Upper lobe of left lung (tissue), 6 donors: ENCODE data around the gene CACFD1. TPM values are rescaled to one million over a fixed set of nuclear protein-coding genes. Genes with fewer than 3 reads are reported as not detected.
A peak's percentile ranks its signal among the peaks of the same experiment; 100 is the strongest.

Experiments used
- ATAC-seq, 2 donors: fragments of 200-7000 bp; cut with Tn5 transposase; one replicate each; pipeline ENCODE4 v1.9.1; 2022; ENCODE audit warnings: mild to moderate bottlenecking in 2 of 2, moderate library complexity in 2 of 2; ENCODE audit not compliant: low FRiP score in 2 of 2
- DNase-seq, 2 donors: peaks; one replicate each; pipeline ENCODE4 v3.0.0-alpha.2; 2019 to 2020
- H3K27ac ChIP-seq, 4 donors: fragments of 200-600 bp; sonication (generic); one replicate each; pipeline ENCODE4 v1.5.1; 2016 to 2019
- H3K27me3 ChIP-seq, 4 donors: fragments of 200-600 bp; sonication (generic); one replicate each; pipeline ENCODE4 v1.5.1; 2017 to 2019
- H3K36me3 ChIP-seq, 4 donors: fragments of 200-600 bp; sonication (generic); one replicate each; pipeline ENCODE4 v1.5.1; 2016 to 2019
- H3K4me1 ChIP-seq, 4 donors: fragments of 200-600 bp; sonication (generic); one replicate each; pipeline ENCODE4 v1.5.1; 2018 to 2019
- H3K4me3 ChIP-seq, 4 donors: fragments of 200-600 bp; sonication (generic); one replicate each; pipeline ENCODE4 v1.5.1; 2017 to 2019; ENCODE audit warnings: mild to moderate bottlenecking in 2 of 4, moderate library complexity in 1 of 4
- H3K9me3 ChIP-seq, 4 donors: fragments of 200-600 bp; sonication (generic); one replicate each; pipeline ENCODE4 v1.5.1; 2018 to 2019
- CTCF ChIP-seq, 6 experiments: fragments of 450-650 bp in 4 of 6; fragments of 200-600 bp in 2 of 6; sonication (generic) in 2 of 6; IDR thresholded peaks; one replicate each; pipeline ENCODE4 v1.5.1; 2016 to 2019; ENCODE audit warnings: antibody characterized with exemption in 6 of 6
- EP300 ChIP-seq, 4 donors: sonication (generic); formaldehyde crosslinking; IDR thresholded peaks; one replicate each; pipeline ENCODE4 v1.5.1; 2017; ENCODE audit warnings: antibody characterized with exemption in 4 of 4, control low read depth in 2 of 4
- POLR2A ChIP-seq, 4 donors: fragments of 450-650 bp; IDR thresholded peaks; one replicate each; pipeline ENCODE4 v1.5.1; 2016 to 2017; ENCODE audit warnings: antibody characterized with exemption in 4 of 4, mild to moderate bottlenecking in 2 of 4
- POLR2AphosphoS5 ChIP-seq, 2 donors: sonication (generic); formaldehyde crosslinking; IDR thresholded peaks; one replicate each; pipeline ENCODE4 v1.5.1; 2017; ENCODE audit warnings: antibody characterized with exemption in 2 of 2
- WGBS, 2 donors: methylation state at CpG; one replicate each; pipeline ENCODE4 v1.1.5; 2017 to 2018; 5-methylcytosine and 5-hydroxymethylcytosine counted together
- total RNA-seq, 6 donors: library from RNA; depleted of rRNA in 4 of 6; stranded (reverse); fragments of >200 nt in 4 of 6; gene quantifications; one replicate each; pipeline versions ENCODE4 v1.1.0 to v1.2.1, GENCODE V29; 2016 to 2021
- donor health status: DM: no; HTN: no; CAD: no; lungs with moderate emphysema.
- donor health status: DM: no; HTN: yes; CAD: no; lungs with severe emphysema.

Gene CACFD1
- total RNA-seq, 6 donors from 2014 or later, result 31.1 to 52.8 (median 38.5) TPM

DNA sequence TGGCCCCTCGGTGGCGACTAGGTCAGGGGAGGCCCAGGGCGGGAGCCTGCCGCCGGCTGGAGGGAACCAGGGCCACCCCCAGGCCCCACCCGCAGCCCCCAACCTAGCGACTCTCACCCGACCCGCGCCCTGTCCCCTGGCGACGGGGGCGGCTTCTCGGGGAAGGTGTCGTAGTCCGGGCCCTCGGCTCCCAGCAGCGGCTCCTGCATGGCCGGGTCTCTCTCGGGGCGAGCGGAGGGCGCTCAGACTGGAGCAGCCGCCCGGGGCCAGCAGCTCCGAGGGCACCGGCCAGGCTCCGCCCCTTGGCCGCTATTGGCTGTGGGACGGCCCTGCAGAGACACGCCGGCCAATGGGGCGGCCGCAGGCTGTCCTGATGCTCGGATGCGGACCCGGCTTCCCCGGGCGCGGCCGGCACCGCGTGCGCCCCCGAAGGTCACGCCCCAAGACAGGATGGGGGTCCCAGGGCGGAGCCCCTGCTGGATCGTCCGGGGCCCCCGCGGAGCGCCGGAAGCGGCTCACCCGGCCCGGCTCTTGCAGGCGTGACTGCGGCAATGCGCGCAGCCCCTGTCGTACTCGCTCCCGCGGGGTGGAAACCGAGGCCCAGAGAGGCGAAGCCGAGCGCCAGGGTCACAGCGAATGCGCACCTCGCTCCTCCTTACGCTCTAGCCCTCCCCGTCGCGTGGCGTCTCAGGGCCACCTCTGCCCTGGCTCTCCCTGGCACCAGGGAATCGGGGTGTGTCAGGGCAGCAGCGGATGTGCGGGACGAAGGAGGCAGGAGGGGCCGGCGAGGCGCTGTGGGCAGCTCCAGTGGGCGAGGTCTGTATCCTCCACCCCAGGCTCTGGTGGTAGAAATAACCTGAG, 19.3 kb downstream of the CACFD1 start, which contains the start of gene SLC2A6:
Gene SLC2A6 (minus strand): TSS at position 249 of the 861 bp plus-strand sequence. CDS start 40 bp downstream, at position 209.
- Histone ChIP-seq H3K36me3 (peaks cover 0 to 23% (median 7%) of the 10 kb centered on the region in 4 donors), H3K9me3 (no peaks in the 10 kb centered on the region), H3K27me3 (peaks cover 0 to 3% (median 0%) of the 10 kb centered on the region in 4 donors), H3K4me1 (peaks cover 22 to 45% (median 32%) of the 10 kb centered on the region in 4 donors), H3K4me3 (peak within 1 kb of the TSS; percentile 57 to 79 (median 64)), H3K27ac (peak within 1 kb of the TSS; percentile 81 to 91 (median 87))
- peak; percentile 96 to 97 for DNase-seq
- WGBS, 2 donors, result 0 to 1% methylated on average over 16 to 27 of the region's 84 CpGs
- peak; percentile 93 to 97 for ATAC-seq
- TF ChIP-seq EP300 (IDR thresholded peaks at IDR 0.05) (no peak), POLR2A (IDR thresholded peaks at IDR 0.05) (peak in 3 of 4 donors; percentile 14 to 76 (median 37)), CTCF (IDR thresholded peaks at IDR 0.05) (peak in 1 of 6 experiments; percentile 7), POLR2AphosphoS5 (IDR thresholded peaks at IDR 0.05) (peak; percentile 51 to 68)

DNA sequence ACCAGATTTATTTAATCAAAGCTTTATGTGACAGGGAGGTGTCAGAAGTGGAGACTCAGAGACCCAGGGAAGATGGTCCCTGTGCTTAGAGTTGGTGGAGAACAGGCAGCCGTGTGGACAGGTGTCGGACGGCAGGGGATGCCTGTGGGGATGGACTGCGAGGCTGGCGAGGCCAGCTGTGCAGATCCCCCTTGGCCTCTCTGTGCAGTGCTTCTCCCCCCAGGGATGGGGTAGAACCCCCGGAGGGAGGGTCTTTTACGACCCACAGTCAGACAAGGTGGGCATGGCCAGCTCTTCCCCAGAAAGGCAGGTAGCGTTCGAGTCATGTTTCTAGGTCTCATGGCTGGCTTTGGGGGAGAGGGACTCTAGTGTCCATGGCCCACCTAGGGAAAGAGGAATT, 23.8 kb downstream of the CACFD1 start:
- WGBS, 2 donors, result 88 to 90% methylated on average over 4 to 9 of the region's 9 CpGs
- H3K36me3 ChIP-seq, result no peaks in the 10 kb centered on the region
- H3K4me1 ChIP-seq, result peaks cover 13 to 25% (median 21%) of the 10 kb centered on the region in 4 donors
- DNase-seq (peak in 1 of 2 donors; percentile 37), ATAC-seq (no peak)
- no peaks in the 10 kb centered on the region for H3K9me3 ChIP-seq
- TF ChIP-seq POLR2A (IDR thresholded peaks at IDR 0.05), result no peak
- no peak for TF ChIP-seq CTCF (IDR thresholded peaks at IDR 0.05)
- TF ChIP-seq EP300 (IDR thresholded peaks at IDR 0.05), result no peak
- TF ChIP-seq POLR2AphosphoS5 (IDR thresholded peaks at IDR 0.05), result no peak
- no peak overlapping the region for H3K4me3 ChIP-seq
- no peak overlapping the region for H3K27ac ChIP-seq
- H3K27me3 ChIP-seq, result peaks cover 0 to 3% (median 0%) of the 10 kb centered on the region in 4 donors

GRCh38 chr9:133484671-133485437, 25.1 kb downstream of the CACFD1 start:
- Histone ChIP-seq H3K4me3 (no peak overlapping the region), H3K4me1 (peaks cover 4 to 15% (median 10%) of the 10 kb centered on the region in 4 donors), H3K27me3 (no peaks in the 10 kb centered on the region), H3K27ac (no peak overlapping the region), H3K9me3 (no peaks in the 10 kb centered on the region), H3K36me3 (no peaks in the 10 kb centered on the region)
- peak in 1 of 2 donors; percentile 58 for DNase-seq
- TF ChIP-seq POLR2A (IDR thresholded peaks at IDR 0.05) (no peak), POLR2AphosphoS5 (IDR thresholded peaks at IDR 0.05) (no peak), EP300 (IDR thresholded peaks at IDR 0.05) (no peak), CTCF (IDR thresholded peaks at IDR 0.05) (no peak)
- ATAC-seq, result no peak
- WGBS, 2 donors, result 53 to 67% methylated on average over 6 to 17 of the region's 22 CpGs

DNA sequence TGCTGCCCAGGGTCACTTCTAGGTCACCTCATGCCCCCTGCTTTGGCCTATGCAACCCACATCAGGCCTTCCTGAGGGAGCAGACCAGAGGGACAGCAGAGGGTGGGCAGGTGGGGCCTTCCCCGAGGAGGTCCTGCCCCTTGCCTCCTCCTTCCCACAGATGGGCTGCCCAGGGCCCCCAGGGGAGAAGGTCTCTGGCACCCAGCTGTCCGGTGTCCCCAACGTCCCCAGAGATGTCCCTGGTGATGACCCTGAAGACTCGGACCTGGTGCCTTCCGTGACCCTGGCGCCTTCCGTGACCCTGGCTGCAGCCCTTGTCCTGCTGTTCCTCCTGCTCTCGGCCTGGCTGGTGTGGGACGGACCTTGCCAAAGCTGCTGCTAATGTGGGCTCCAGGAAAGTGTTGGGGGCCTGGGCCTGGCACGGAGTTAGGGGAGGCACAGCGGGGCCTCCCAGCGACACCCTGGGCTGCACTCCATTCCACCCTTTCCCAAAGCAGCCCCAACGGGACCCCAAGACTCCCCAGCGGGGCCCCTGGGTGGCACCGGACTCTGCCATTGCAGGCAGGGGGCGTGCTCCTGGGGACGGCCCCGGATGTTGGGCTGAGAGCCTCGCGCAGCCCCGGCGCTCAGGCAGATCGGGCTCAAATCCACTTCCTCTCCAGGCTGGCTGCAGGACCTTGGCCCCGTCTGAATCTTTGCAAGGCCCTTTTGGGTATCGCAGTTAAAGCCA, 25.9 kb downstream of the CACFD1 start:
- no peaks in the 10 kb centered on the region for H3K9me3 ChIP-seq
- 58 to 90% methylated on average over 4 to 17 of the region's 25 CpGs for WGBS, 2 donors
- H3K4me3 ChIP-seq, result no peak overlapping the region
- H3K27me3 ChIP-seq, result no peaks in the 10 kb centered on the region
- ATAC-seq, result peak in 1 of 2 donors; percentile 19
- H3K36me3 ChIP-seq, result no peaks in the 10 kb centered on the region
- H3K27ac ChIP-seq, result no peak overlapping the region
- DNase-seq, result peak in 1 of 2 donors; percentile 82
- peaks cover 4 to 15% (median 9%) of the 10 kb centered on the region in 4 donors for H3K4me1 ChIP-seq
- TF ChIP-seq EP300 (IDR thresholded peaks at IDR 0.05) (no peak), CTCF (IDR thresholded peaks at IDR 0.05) (no peak), POLR2AphosphoS5 (IDR thresholded peaks at IDR 0.05) (no peak), POLR2A (IDR thresholded peaks at IDR 0.05) (no peak)
